GM13976 (cell line): ENCODE measurements around the gene C11orf52.

Experiments
- DNase-seq: peaks from one replicate; pipeline ENCODE4 v3.0.0; 2012; ENCODE audit warnings: low spot score
- in situ Hi-C: fragments of 300-500 bp; cut with MboI; formaldehyde crosslinking; loops from one replicate; pipeline ENCODE4 v1.12.0; 2022; ENCODE audit warnings: low sequenced_read_pairs, mixed read lengths, inconsistent platforms; ENCODE audit not compliant: unreplicated experiment
- TF ChIP-seq, protein P1 (sequence below): IDR thresholded peaks from 2 replicates; pipeline ENCODE4 v1.5.1; 2012; ENCODE audit warnings: borderline replicate concordance, mild to moderate bottlenecking; ENCODE audit not compliant: insufficient read depth; ENCODE audit errors: extremely low read depth, missing control alignments, control extremely low read depth

The C11orf52 gene

GRCh38 chr11:111937461-111937769 is 18.7 kb downstream of the C11orf52 start:
- in situ Hi-C loops = no loop called here
- TF ChIP-seq, protein P1, sequence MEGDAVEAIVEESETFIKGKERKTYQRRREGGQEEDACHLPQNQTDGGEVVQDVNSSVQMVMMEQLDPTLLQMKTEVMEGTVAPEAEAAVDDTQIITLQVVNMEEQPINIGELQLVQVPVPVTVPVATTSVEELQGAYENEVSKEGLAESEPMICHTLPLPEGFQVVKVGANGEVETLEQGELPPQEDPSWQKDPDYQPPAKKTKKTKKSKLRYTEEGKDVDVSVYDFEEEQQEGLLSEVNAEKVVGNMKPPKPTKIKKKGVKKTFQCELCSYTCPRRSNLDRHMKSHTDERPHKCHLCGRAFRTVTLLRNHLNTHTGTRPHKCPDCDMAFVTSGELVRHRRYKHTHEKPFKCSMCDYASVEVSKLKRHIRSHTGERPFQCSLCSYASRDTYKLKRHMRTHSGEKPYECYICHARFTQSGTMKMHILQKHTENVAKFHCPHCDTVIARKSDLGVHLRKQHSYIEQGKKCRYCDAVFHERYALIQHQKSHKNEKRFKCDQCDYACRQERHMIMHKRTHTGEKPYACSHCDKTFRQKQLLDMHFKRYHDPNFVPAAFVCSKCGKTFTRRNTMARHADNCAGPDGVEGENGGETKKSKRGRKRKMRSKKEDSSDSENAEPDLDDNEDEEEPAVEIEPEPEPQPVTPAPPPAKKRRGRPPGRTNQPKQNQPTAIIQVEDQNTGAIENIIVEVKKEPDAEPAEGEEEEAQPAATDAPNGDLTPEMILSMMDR = no peak
- DNase-seq = no peak

GRCh38 chr11:111937844-111938243 is 19.1 kb downstream of the C11orf52 start:
- DNase-seq = no peak
- in situ Hi-C loops = no loop called here
- TF ChIP-seq, protein P1 = no peak

GRCh38 chr11:111938687-111939160 is 20.0 kb downstream of the C11orf52 start:
- TF ChIP-seq, protein P1 = no peak
- in situ Hi-C loops = no loop called here
- peak; percentile 65 for DNase-seq

DNA sequence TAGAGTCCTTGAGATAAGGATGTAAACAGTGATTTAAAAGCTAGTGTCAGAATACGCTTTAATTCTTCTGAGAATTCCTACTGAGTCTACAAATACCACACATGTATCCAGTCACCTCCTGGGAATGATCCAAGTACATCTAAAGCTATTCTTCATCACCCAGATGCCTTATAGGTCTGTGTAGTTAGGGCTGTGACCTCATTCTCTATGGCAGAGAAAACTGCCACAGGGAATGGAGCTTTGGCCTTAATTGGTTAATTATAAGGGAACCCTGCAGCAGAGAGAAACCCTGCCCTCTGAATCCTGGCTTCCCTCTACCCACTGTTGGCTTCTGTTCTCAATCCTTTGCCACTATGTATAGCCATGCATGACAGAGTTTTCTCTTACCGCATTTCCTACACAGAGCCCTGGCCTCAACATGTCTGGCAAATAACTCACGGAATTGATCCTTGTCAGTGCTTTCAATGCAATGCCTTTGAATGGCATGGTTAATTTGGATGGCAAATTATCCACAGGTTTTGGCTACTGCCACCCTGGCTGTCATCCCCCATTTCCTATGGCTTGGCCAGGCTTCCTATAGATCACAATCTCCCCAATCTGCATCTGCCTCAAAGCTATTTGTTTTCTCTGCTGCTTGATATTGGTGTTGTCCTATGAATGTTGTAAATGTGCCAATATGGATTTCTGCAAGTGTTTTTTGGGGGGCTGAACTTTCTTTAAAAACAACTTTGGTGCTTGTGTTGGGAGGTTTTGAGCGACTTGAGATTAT is 21.3 kb downstream of the C11orf52 start:
- no peak for DNase-seq
- TF ChIP-seq, protein P1 = no peak
- in situ Hi-C loops = no loop called here

- in situ Hi-C loops = no loop called here
- no peak for DNase-seq
- TF ChIP-seq, protein P1 = no peak
Observed at GRCh38 chr11:111941963-111942362, 23.2 kb downstream of the C11orf52 start.

DNA sequence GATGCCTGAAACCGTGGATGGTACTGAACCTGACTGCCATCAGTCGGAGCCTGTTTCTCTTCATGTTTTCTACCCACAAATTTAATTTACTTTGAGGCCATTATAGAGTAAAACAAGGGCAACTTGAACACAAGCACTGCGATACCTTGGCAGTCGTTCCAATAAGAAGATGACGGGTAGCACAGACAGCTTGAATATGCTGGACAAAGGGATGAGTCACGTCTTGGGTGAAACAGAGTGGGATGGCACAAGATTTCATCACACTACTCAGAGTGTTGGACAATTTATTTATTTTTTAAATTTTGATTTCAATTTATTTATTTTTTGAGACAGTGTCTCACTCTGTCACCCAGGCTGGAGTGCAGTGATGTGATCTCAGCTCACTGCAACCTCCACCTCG is 24.1 kb downstream of the C11orf52 start:
- no peak for DNase-seq
- TF ChIP-seq, protein P1 = no peak
- in situ Hi-C loops = no loop called here
